Uterus (tissue), 4 donors: ENCODE measurements around the gene F12. TPM values are rescaled to one million over a fixed set of nuclear protein-coding genes. Genes with fewer than 3 reads are reported as not detected.

Experiments
- DNase-seq, 2 donors: peaks; one replicate each; pipeline ENCODE4 v3.0.0-alpha.2; 2019 to 2020
- H3K27ac ChIP-seq, 2 donors: fragments of 200-600 bp; sonication (generic); 1 replicate in 1 of 2; 2 replicates in 1 of 2; pipeline ENCODE4 v1.5.1; 2016 to 2018
- H3K27me3 ChIP-seq, 2 donors: fragments of 200-600 bp; sonication (generic); one replicate each; pipeline ENCODE4 v1.5.1; 2018 to 2019; ENCODE audit warnings: control low read depth in 1 of 2
- H3K36me3 ChIP-seq, 2 donors: fragments of 200-600 bp; sonication (generic); one replicate each; pipeline ENCODE4 v1.5.1; 2019; ENCODE audit warnings: control low read depth in 1 of 2
- H3K4me1 ChIP-seq, 2 donors: fragments of 200-600 bp; sonication (generic); one replicate each; pipeline ENCODE4 v1.5.1; 2018 to 2019; ENCODE audit warnings: control low read depth in 1 of 2
- H3K4me3 ChIP-seq, 2 donors: fragments of 200-600 bp; sonication (generic); 1 replicate in 1 of 2; 2 replicates in 1 of 2; pipeline ENCODE4 v1.5.1; 2018 to 2019; ENCODE audit warnings: mild to moderate bottlenecking in 1 of 2
- H3K9me3 ChIP-seq, 2 donors: fragments of 200-600 bp; sonication (generic); one replicate each; pipeline ENCODE4 v1.5.1; 2019; ENCODE audit warnings: control low read depth in 1 of 2
- CTCF ChIP-seq, 4 experiments: fragments of 200-600 bp in 2 of 4; fragments of 450-650 bp in 2 of 4; sonication (generic) in 2 of 4; IDR thresholded peaks; one replicate each; pipeline ENCODE4 v1.5.1; 2016 to 2019; ENCODE audit warnings: antibody characterized with exemption in 4 of 4, mild to moderate bottlenecking in 2 of 4, moderate library complexity in 1 of 4
- POLR2A ChIP-seq, 2 donors: fragments of 450-650 bp; IDR thresholded peaks; one replicate each; pipeline ENCODE4 v1.6.1; 2016; ENCODE audit warnings: antibody characterized with exemption in 2 of 2, mild to moderate bottlenecking in 1 of 2, moderate library complexity in 1 of 2
- intact Hi-C: fragments of 100-400 bp; cut with DNase I; formaldehyde crosslinking; loops from one replicate; pipeline ENCODE4 v1.15.1; 2023; ENCODE audit warnings: low total_unique reads
- total RNA-seq, 4 donors: library from RNA; depleted of rRNA in 3 of 4; stranded (reverse); fragments of >200 nt in 3 of 4; gene quantifications; one replicate each; pipeline versions ENCODE4 v1.1.0 to v1.2.4, GENCODE V29; 2014 to 2023
- donor health status: DM: yes; HTN: yes; CAD: no.

Gene F12
- total RNA-seq, 4 donors from 2014 or later = 7.6 TPM; not detected in 3

- TF ChIP-seq CTCF (IDR thresholded peaks at IDR 0.05) (no peak), POLR2A (IDR thresholded peaks at IDR 0.05) (no peak)
- H3K4me1 ChIP-seq = no peaks in the 10 kb centered on the region
- no peak for DNase-seq
- no peaks in the 10 kb centered on the region for H3K27me3 ChIP-seq
- H3K9me3 ChIP-seq = no peaks in the 10 kb centered on the region
- H3K27ac ChIP-seq = no peak overlapping the region
- no peaks in the 10 kb centered on the region for H3K36me3 ChIP-seq
- H3K4me3 ChIP-seq = no peak overlapping the region
- intact Hi-C loops = no loop called here
These were observed 3.4 kb upstream of the F12 start for GRCh38 chr5:177412603-177413233.

GRCh38 chr5:177410575-177410974 lies 1.2 kb upstream of the F12 start:
- no peak for DNase-seq
- intact Hi-C loops = no loop called here
- no peaks in the 10 kb centered on the region for H3K36me3 ChIP-seq
- no peak overlapping the region for H3K4me3 ChIP-seq
- H3K4me1 ChIP-seq = no peaks in the 10 kb centered on the region
- H3K27me3 ChIP-seq = no peaks in the 10 kb centered on the region
- no peak for TF ChIP-seq POLR2A (IDR thresholded peaks at IDR 0.05)
- TF ChIP-seq CTCF (IDR thresholded peaks at IDR 0.05) = no peak
- no peak overlapping the region for H3K27ac ChIP-seq
- no peaks in the 10 kb centered on the region for H3K9me3 ChIP-seq

- TF ChIP-seq POLR2A (IDR thresholded peaks at IDR 0.05) = no peak
- TF ChIP-seq CTCF (IDR thresholded peaks at IDR 0.05) = no peak
- Histone ChIP-seq H3K27me3 (peaks cover 25 to 30% of the 10 kb centered on the region in 2 donors), H3K27ac (no peak overlapping the region), H3K36me3 (no peaks in the 10 kb centered on the region), H3K4me1 (peaks cover 0 to 17% of the 10 kb centered on the region in 2 donors), H3K4me3 (no peak overlapping the region), H3K9me3 (no peaks in the 10 kb centered on the region)
- DNase-seq = no peak
- intact Hi-C loops = loop anchor here (5.0 kb wide), 1 partner anchor 96 kb away; no protein-coding TSS in a partner anchor
These were observed 3.6 kb downstream of the F12 start for GRCh38 chr5:177405805-177406204.

GRCh38 chr5:177405312-177405711 lies 4.1 kb downstream of the F12 start:
- peaks cover 0 to 21% of the 10 kb centered on the region in 2 donors for H3K4me1 ChIP-seq
- H3K27me3 ChIP-seq = peaks cover 30 to 35% of the 10 kb centered on the region in 2 donors
- no peak overlapping the region for H3K4me3 ChIP-seq
- no peaks in the 10 kb centered on the region for H3K9me3 ChIP-seq
- H3K36me3 ChIP-seq = no peaks in the 10 kb centered on the region
- no peak for TF ChIP-seq POLR2A (IDR thresholded peaks at IDR 0.05)
- no peak for TF ChIP-seq CTCF (IDR thresholded peaks at IDR 0.05)
- intact Hi-C loops = loop anchor here (5.0 kb wide), 1 partner anchor 97 kb away; no protein-coding TSS in a partner anchor
- no peak overlapping the region for H3K27ac ChIP-seq
- DNase-seq = no peak

GRCh38 chr5:177404641-177405179 lies 4.7 kb downstream of the F12 start:
- intact Hi-C loops = loop anchor here (5.0 kb wide), 2 partner anchors 48 to 98 kb away; no protein-coding TSS in a partner anchor
- Histone ChIP-seq H3K4me3 (peak overlapping the region; percentile 33 to 38), H3K36me3 (no peaks in the 10 kb centered on the region), H3K27me3 (peaks cover 31 to 39% of the 10 kb centered on the region in 2 donors), H3K4me1 (peaks cover 0 to 25% of the 10 kb centered on the region in 2 donors), H3K27ac (no peak overlapping the region), H3K9me3 (no peaks in the 10 kb centered on the region)
- no peak for DNase-seq
- no peak for TF ChIP-seq CTCF (IDR thresholded peaks at IDR 0.05)
- no peak for TF ChIP-seq POLR2A (IDR thresholded peaks at IDR 0.05)
